GM12873 (cell line): ENCODE data around the gene MTFR1L.

ENCODE experiments used
- CTCF ChIP-seq: IDR thresholded peaks from 2 replicates; pipeline ENCODE4 v1.5.1; 2012; ENCODE audit warnings: low read depth, mild to moderate bottlenecking, moderate library complexity, low read length, control low read depth; ENCODE audit not compliant: insufficient read depth; ENCODE audit errors: missing control alignments

MTFR1L gene

GRCh38 chr1:25881266-25881665, 61.5 kb downstream of the MTFR1L start:
- TF ChIP-seq CTCF: no peak
